Measurements from ENCODE around the gene PDGFA. TPM values are rescaled to one million over a fixed set of nuclear protein-coding genes. Genes with fewer than 3 reads are reported as not detected.

The PDGFA gene
- total RNA-seq, 3 donors from 2014 or later (not counting 1 experiment from before 2014, with no cell fraction given): 0.86 to 2.0 (median 1.5) TPM

DNA sequence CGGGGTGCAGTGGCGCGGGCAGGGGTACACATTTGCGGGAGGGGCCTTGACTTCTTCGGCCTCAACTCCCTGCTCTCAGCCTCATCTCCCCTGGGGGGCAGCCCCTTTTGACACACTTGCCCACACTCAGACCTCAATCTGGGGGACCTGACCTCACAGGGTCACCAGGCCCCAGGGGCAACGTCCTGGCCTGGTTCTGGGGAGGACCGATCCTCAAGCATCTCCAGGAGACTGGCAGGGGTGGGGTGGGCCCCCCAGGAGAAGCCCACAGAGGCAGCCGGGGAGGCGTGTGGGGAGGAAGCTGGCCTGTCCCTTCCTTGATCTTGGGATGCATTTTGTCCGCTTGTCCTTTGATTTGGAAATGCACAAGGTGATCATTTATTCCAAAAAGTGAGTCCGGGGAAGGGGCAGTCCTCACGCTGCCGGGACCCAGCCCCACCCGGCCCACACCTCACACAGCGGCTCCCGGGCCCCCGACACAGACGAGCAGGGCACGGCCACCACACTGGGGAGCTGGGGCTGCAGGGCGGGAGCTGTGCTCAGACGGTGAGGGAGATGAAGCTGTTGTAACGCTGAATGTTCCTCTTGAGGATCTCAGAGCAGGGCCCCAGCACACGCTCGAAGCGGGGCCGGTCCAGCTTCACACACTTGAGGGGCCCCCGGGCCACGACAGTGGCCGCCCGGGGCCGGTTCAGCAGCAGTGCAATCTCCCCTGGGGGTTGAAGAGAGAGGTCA, 30.4 kb upstream of the PDGFA start:
- Mint-ChIP-seq H3K27me3 (ENCODE audit: low read depth in 2 of 2) (no peaks in the 10 kb centered on the region), H3K27ac (no peak overlapping the region), H3K4me1 (no peaks in the 10 kb centered on the region), H3K9me3 (peaks cover 0 to 2% of the 10 kb centered on the region in 2 donors), H3K4me3 (no peak overlapping the region), H3K36me3 (no peaks in the 10 kb centered on the region)
- no peaks in the 10 kb centered on the region for H3K4me1 ChIP-seq (ENCODE audit: control insufficient read depth, insufficient read depth, low read length)
- intact Hi-C loops (cut with micrococcal nuclease): no loop called here
- no peaks in the 10 kb centered on the region for H3K27me3 ChIP-seq (ENCODE audit: control insufficient read depth, insufficient read depth, low read length)
- no peaks in the 10 kb centered on the region for H3K36me3 ChIP-seq (ENCODE audit: control insufficient read depth, insufficient read depth, low read length)
- no peak for DNase-seq
- TF ChIP-seq, protein P1, sequence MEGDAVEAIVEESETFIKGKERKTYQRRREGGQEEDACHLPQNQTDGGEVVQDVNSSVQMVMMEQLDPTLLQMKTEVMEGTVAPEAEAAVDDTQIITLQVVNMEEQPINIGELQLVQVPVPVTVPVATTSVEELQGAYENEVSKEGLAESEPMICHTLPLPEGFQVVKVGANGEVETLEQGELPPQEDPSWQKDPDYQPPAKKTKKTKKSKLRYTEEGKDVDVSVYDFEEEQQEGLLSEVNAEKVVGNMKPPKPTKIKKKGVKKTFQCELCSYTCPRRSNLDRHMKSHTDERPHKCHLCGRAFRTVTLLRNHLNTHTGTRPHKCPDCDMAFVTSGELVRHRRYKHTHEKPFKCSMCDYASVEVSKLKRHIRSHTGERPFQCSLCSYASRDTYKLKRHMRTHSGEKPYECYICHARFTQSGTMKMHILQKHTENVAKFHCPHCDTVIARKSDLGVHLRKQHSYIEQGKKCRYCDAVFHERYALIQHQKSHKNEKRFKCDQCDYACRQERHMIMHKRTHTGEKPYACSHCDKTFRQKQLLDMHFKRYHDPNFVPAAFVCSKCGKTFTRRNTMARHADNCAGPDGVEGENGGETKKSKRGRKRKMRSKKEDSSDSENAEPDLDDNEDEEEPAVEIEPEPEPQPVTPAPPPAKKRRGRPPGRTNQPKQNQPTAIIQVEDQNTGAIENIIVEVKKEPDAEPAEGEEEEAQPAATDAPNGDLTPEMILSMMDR (IDR thresholded peaks at IDR 0.05): no peak
- no peaks in the 10 kb centered on the region for H3K9me3 ChIP-seq (ENCODE audit: control insufficient read depth, insufficient read depth, low read length)
- ATAC-seq: no peak
- H3K27ac ChIP-seq (ENCODE audit: low read length): no peak overlapping the region
- WGBS (ENCODE audit: insufficient coverage): 96% methylated on average over 31 of the region's 31 CpGs
- no peak overlapping the region for H3K4me3 ChIP-seq (ENCODE audit: low read length)

DNA sequence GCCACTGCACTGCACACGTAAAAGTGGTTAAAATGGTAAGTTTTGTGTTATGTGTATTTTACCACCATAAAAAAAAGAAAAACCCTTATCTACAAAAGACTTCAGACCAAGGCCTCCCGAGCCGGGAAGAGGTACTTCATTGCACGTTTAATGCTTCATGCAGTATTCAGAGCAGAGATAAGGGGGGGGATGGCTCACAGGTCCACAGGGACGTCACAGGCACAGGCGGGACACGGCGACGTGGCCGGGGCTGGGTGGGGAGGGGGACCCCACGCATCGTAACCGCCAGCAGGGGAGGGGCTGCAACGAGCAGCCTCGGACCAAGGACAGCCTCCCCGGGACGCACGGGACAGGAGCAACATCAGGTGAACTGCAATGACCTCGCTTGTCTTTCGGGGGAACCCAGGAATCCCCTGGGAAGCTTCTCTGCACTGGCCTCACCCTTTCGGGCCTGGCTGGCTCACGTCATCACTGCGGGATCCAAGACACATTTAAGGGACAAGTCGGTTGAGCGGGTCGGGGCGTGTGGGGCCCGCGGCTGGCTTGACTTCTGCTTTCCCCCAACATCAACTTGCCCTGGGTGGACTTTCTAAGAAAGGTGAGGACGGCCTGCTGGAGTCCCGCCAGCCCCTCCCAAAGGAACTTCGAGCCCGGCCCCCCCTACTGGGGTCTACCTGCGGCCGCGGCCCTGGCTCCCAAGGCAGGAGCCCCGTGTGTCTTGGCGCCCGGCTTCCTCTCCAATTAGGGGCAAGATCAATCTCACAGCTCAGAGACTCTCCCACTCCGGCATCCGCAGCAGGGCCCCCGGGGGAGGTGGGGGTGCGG, 29.6 kb upstream of the PDGFA start:
- WGBS (ENCODE audit: insufficient coverage): 95% methylated on average over 42 of the region's 43 CpGs
- no peaks in the 10 kb centered on the region for H3K4me1 ChIP-seq (ENCODE audit: control insufficient read depth, insufficient read depth, low read length)
- Mint-ChIP-seq H3K27ac (no peak overlapping the region), H3K36me3 (no peaks in the 10 kb centered on the region), H3K4me1 (no peaks in the 10 kb centered on the region), H3K9me3 (peaks cover 0 to 2% of the 10 kb centered on the region in 2 donors), H3K4me3 (no peak overlapping the region), H3K27me3 (ENCODE audit: low read depth in 2 of 2) (no peaks in the 10 kb centered on the region)
- DNase-seq (no peak), ATAC-seq (no peak)
- no peaks in the 10 kb centered on the region for H3K36me3 ChIP-seq (ENCODE audit: control insufficient read depth, insufficient read depth, low read length)
- H3K27ac ChIP-seq (ENCODE audit: low read length): no peak overlapping the region
- intact Hi-C loops (cut with micrococcal nuclease): no loop called here
- no peaks in the 10 kb centered on the region for H3K27me3 ChIP-seq (ENCODE audit: control insufficient read depth, insufficient read depth, low read length)
- H3K4me3 ChIP-seq (ENCODE audit: low read length): no peak overlapping the region
- H3K9me3 ChIP-seq (ENCODE audit: control insufficient read depth, insufficient read depth, low read length): no peaks in the 10 kb centered on the region
- TF ChIP-seq, protein P1 (IDR thresholded peaks at IDR 0.05): no peak

DNA sequence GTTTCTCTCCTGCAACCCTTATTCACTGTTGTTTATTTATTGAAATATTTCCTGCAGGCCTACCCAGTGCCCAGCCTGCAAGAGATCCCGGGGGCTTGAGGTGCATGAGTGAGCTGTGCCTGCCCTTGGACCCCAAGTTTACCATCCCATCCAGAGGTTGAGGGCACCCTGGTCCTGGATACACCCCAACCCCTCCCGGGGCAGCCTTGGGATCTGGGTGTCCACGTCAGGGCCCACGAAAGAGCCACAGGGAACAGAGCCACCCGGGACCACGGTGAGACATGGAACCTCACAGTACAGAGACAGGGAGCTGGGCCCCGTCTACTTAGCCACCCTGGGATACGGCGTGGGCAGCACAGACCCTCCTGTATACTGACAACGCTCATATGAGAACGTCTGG, 28.8 kb upstream of the PDGFA start:
- Histone ChIP-seq H3K36me3 (ENCODE audit: control insufficient read depth, insufficient read depth, low read length) (no peaks in the 10 kb centered on the region), H3K27me3 (ENCODE audit: control insufficient read depth, insufficient read depth, low read length) (no peaks in the 10 kb centered on the region), H3K4me3 (ENCODE audit: low read length) (no peak overlapping the region), H3K27ac (ENCODE audit: low read length) (no peak overlapping the region), H3K4me1 (ENCODE audit: control insufficient read depth, insufficient read depth, low read length) (no peaks in the 10 kb centered on the region), H3K9me3 (ENCODE audit: control insufficient read depth, insufficient read depth, low read length) (no peaks in the 10 kb centered on the region)
- Mint-ChIP-seq H3K4me1 (no peaks in the 10 kb centered on the region), H3K9me3 (peaks cover 0 to 2% of the 10 kb centered on the region in 2 donors), H3K27me3 (ENCODE audit: low read depth in 2 of 2) (no peaks in the 10 kb centered on the region), H3K27ac (no peak overlapping the region), H3K4me3 (no peak overlapping the region), H3K36me3 (no peaks in the 10 kb centered on the region)
- TF ChIP-seq, protein P1 (IDR thresholded peaks at IDR 0.05): no peak
- ATAC-seq (no peak), DNase-seq (no peak)
- WGBS (ENCODE audit: insufficient coverage): 96% methylated on average over 11 of the region's 11 CpGs
- intact Hi-C loops (cut with micrococcal nuclease): no loop called here
